K562 (cell line): ENCODE data around the gene MIEF2.

ENCODE experiments used
- ADNP ChIP-seq: fragments of 200-800 bp; sonication (Bioruptor generic); IDR thresholded peaks from 2 replicates; pipeline ENCODE4 v1.6.1; 2016; ENCODE audit warnings: missing genetic modification characterization, missing compliant biosample characterization
- CTCF ChIP-seq, 3 experiments: IDR thresholded peaks in 2 of 3; conservative IDR thresholded peaks in 1 of 3; 2 replicates each; pipeline ENCODE4 v1.5.1; 2011 to 2012; ENCODE audit warnings: low read length in 3 of 3, mild to moderate bottlenecking in 3 of 3, control low read depth in 2 of 3, improper control_type of control experiment in 1 of 3, inconsistent platforms in 1 of 3, low read depth in 1 of 3, mixed read lengths in 1 of 3, moderate library complexity in 1 of 3; ENCODE audit not compliant: insufficient read depth in 2 of 3
- ERF ChIP-seq: fragments of 450-650 bp; formaldehyde crosslinking; IDR thresholded peaks from 2 replicates; pipeline ENCODE4 v1.4.0; 2020; ENCODE audit warnings: mild to moderate bottlenecking, mixed read lengths
- HDAC2 ChIP-seq: fragments of 450-650 bp; IDR thresholded peaks from 2 replicates; pipeline ENCODE4 v1.6.1; 2016; ENCODE audit warnings: mild to moderate bottlenecking
- JUNB ChIP-seq: fragments of 450-650 bp; formaldehyde crosslinking; conservative IDR thresholded peaks from 2 replicates; pipeline ENCODE4 v1.4.0; 2020; ENCODE audit warnings: mild to moderate bottlenecking
- SP1 ChIP-seq: sonication (generic); formaldehyde crosslinking; IDR thresholded peaks from 2 replicates; pipeline ENCODE4 v1.8.1; 2022; ENCODE audit warnings: mild to moderate bottlenecking, missing genetic modification reagents
- ZKSCAN3 ChIP-seq: fragments of 250-450 bp; sonication (Bioruptor Pico); IDR thresholded peaks from 2 replicates; pipeline ENCODE4 v1.4.0; 2020
- ZNF778 ChIP-seq: fragments of 450-650 bp; formaldehyde crosslinking; IDR thresholded peaks from 2 replicates; pipeline ENCODE4 v1.4.0; 2020; ENCODE audit warnings: mild to moderate bottlenecking, moderate library complexity

GRCh38 chr17:18256351-18256750, 4.1 kb upstream of the MIEF2 start:
- TF ChIP-seq SP1 (CRISPR knock-in tag) = no peak
- no peak for TF ChIP-seq HDAC2
- TF ChIP-seq ERF = no peak
- no peak for TF ChIP-seq ZNF778 (CRISPR knock-in tag)
- no peak for TF ChIP-seq CTCF (IDR thresholded peaks at IDR 0.05 in 2 of 3, conservative IDR thresholded peaks at IDR 0.05 in 1 of 3; ENCODE audit: insufficient read depth in 2 of 3, low read depth in 1 of 3, low read length in 3 of 3)
- no peak for TF ChIP-seq JUNB (CRISPR knock-in tag)
- no peak for TF ChIP-seq ZKSCAN3 (CRISPR knock-in tag)
- no peak for TF ChIP-seq ADNP (tag)
